GM12891 (cell line): ENCODE data around the gene PALB2. TPM values are rescaled to one million over a fixed set of nuclear protein-coding genes. Genes with fewer than 3 reads are reported as not detected.

ENCODE experiments used
- DNase-seq: peaks from one replicate; pipeline ENCODE4 v3.0.0; 2011; ENCODE audit warnings: low spot score; ENCODE audit not compliant: insufficient read length
- FAIRE-seq: peaks from 2 replicates; lab custom pipeline; 2011; peaks lifted over from hg19 to GRCh38; lab: Jason Lieb, UNC
- PAX5 ChIP-seq: IDR thresholded peaks from 2 replicates; pipeline ENCODE4 v1.6.1; 2011; ENCODE audit warnings: low read length, moderate library complexity, mild to moderate bottlenecking; ENCODE audit not compliant: insufficient read depth, severe bottlenecking
- POLR2A ChIP-seq: IDR thresholded peaks from 2 replicates; pipeline ENCODE4 v1.6.1; 2011; ENCODE audit warnings: low read depth, low read length, control low read depth
- POLR2AphosphoS5 ChIP-seq: IDR thresholded peaks from 2 replicates; pipeline ENCODE4 v1.6.1; 2011; ENCODE audit warnings: low read depth, low read length, control low read depth
- POU2F2 ChIP-seq: IDR thresholded peaks from 2 replicates; pipeline ENCODE4 v1.6.1; 2011; ENCODE audit warnings: low read depth, mild to moderate bottlenecking, control low read depth, low read length, moderate library complexity
- SPI1 ChIP-seq: IDR thresholded peaks from 2 replicates; pipeline ENCODE4 v1.6.1; 2011; ENCODE audit warnings: low read depth, low read length, control low read depth
- TAF1 ChIP-seq: IDR thresholded peaks from 2 replicates; pipeline ENCODE4 v1.6.1; 2011; ENCODE audit warnings: low read depth, low read length, control low read depth
- polyA plus RNA-seq: library from polyadenylated mRNA; unstranded; fragments of >200 nt; gene quantifications from one replicate; pipeline ENCODE4 v1.2.1, GENCODE V29; 2012; ENCODE audit warnings: low read depth, missing spikeins, inconsistent platforms; ENCODE audit not compliant: missing spikeins

The PALB2 gene
- polyA plus RNA-seq, result 8.1 TPM

DNA sequence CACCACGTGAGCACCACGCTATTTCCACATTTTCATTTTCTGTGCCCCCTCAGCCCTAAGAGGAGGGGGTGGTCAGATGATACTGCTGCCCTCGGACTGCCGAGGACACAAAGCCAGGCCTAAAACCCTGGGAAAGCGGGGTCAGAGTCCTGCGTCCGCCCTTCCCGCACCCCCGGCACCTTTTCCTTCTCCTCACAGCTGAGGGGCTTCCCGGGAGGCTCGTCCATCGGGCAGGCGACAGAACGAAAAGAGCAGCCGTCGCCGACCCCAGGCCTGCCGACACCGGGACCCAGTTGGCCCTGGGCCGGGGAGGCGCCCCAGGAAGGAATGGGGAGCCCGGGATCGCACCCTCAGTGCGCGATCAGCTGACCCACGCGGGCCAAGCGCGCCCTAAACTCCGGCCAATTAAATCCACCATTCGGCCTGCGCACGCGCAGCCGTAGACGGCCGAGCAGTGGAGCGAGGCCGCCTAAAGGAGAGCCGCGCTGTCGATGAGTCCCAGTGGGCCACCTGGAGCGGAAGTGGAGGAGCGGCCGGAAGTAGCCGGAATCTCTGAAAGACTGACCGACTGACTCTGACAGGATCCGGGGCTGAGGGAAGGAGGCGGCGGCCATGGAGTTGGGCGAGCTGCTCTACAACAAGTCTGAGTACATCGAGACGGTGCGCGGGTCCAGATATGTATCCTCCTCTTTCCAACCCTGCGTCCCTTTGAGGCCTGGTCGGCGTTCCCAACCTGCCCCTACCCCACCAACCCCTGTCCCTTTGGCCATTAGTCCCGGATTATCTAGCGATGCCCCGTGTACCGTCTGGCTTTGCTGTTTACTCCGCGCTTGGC is at the start of gene PALB2, which contains the start of gene DCTN5:
Gene PALB2, minus strand, starts transcription at position 380 of the 835 bp plus-strand sequence. Its CDS starts 153 bp downstream, at position 227.
Gene DCTN5, plus strand, starts transcription at position 536 of the 835 bp plus-strand sequence. Its CDS starts 77 bp downstream, at position 613.
- FAIRE-seq (peak; percentile 97), DNase-seq (peak; percentile 89)
- peak; percentile 48 for TF ChIP-seq PAX5
- no peak for TF ChIP-seq POU2F2
- peak; percentile 81 for TF ChIP-seq POLR2A
- TF ChIP-seq POLR2AphosphoS5, result peak; percentile 92
- TF ChIP-seq SPI1, result peak; percentile 81
- TF ChIP-seq TAF1, result no peak; the same call in none of the 2 replicates

DNA sequence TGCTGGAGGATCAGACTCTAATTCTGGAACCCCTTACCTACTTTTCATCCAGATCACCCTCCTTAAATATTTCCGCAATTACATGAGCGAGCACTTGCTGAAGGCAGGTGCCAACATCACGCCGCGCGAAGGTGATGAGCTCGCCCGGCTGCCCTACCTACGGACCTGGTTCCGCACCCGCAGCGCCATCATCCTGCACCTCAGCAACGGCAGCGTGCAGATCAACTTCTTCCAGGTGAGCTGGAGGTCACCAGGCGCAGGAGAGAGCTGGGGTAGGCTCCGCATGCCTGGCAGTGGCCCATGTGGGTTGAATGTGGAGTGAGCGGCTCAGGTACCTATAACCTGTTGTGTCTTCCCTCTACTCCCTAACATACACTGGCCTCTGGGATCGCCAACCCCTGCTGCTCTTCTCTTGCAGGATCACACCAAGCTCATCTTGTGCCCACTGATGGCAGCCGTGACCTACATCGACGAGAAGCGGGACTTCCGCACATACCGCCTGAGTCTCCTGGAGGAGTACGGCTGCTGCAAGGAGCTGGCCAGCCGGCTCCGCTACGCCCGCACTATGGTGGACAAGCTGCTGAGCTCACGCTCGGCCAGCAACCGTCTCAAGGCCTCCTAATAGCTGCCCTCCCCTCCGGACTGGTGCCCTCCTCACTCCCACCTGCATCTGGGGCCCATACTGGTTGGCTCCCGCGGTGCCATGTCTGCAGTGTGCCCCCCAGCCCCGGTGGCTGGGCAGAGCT is 48.5 kb upstream of the PALB2 start:
- FAIRE-seq (no peak), DNase-seq (no peak)
- TF ChIP-seq POLR2AphosphoS5, result no peak
- TF ChIP-seq TAF1, result no peak

DNA sequence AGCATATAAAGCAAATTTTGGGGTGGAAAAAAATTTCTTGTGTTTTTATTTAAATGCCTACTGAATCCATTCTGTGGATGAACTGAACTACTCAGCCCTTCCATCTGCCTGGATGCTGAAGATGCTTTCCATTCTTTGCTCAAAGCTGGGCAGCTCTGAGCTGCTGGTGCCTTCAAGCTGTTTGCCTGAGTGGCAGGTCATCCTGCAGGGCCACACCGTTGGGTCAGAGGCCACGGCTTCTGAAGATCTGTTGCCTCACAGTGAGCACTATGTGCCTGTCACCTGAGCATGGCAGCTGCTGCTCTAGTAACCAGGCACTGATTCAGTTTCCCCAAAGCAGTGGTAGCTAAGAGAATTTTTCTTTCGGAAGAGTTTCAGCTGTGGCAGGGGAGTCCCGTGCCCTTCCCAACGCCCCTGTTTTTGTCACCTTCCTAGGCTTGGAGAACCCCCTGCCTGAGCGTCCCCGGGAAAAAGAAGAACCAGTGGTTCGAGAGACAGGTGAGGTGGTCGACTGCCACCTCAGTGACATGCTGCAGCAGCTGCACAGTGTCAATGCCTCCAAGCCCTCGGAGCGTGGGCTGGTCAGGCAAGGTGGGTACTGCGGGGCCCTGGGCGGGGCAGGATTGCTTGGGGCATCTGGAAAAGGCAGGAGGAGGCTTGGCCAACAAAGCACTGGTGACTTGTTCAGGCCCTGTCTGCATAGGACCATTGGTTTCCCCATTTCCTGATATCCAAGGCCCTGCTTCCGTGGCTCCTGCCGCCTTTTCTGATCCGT is 46.1 kb upstream of the PALB2 start:
- DNase-seq, result no peak
- no peak for FAIRE-seq

DNA sequence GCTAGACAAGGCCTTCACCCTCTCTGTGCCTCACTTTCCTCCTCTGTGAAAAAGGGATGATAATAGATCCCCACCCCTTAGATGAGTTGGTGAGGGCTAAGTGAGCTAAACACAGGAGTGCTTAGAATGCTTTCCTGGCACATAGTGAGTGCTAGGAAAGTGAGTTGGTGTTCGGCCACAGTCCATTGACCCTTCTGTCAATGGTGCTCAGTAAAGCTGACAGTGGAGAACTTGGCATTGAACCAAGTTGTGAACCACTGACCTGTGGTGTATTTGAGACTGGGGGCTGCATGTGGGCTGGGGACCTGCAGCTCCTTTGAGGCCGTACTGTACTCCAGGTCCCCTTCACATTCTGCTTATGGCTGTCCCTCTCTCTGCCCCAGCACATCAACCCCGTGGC is 42.4 kb upstream of the PALB2 start:
- TF ChIP-seq POU2F2 (no peak), POLR2A (no peak), TAF1 (no peak), PAX5 (no peak), SPI1 (no peak), POLR2AphosphoS5 (no peak)
- DNase-seq (no peak), FAIRE-seq (no peak)

More for the DNA sequence above, 46.1 kb upstream of the PALB2 start:
- TF ChIP-seq POU2F2 (no peak), PAX5 (no peak), SPI1 (no peak), POLR2A (no peak), TAF1 (no peak), POLR2AphosphoS5 (no peak)

DNA sequence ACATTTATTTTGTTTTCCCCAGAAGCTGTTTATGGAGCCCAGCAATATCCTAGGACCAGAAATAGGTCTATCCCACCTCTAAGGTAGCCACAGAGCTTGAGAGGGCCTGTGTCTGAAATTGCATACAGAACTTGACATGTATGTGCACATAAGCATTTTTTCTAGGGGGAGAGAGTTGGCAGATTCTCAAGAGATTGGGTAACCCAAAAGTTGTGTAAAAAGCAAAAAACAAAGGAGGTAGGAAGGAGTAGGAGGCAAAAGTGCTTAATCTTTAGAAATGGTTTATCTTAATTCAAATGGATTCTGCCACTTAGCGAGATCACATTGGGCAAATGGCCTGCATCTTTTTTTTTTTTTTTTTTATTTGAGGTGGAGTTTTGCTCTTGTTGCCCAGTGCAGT is 41.1 kb upstream of the PALB2 start:
- no peak for TF ChIP-seq TAF1
- no peak for TF ChIP-seq POLR2A
- FAIRE-seq (no peak), DNase-seq (no peak)

DNA sequence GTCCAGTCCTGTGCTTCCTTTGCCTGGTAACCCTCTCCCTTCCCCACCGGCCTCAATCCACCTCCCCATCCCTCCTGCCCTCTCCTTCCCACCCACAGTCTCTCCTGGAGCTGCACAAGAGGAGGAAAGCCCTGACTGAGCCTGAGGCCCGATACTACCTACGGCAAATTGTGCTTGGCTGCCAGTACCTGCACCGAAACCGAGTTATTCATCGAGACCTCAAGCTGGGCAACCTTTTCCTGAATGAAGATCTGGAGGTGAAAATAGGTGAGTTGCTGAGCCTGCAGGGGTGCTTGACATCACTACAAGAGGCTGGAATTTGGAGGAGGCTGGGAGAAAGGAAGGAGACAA is 38.9 kb upstream of the PALB2 start:
- no peak for FAIRE-seq
- TF ChIP-seq TAF1 (no peak), PAX5 (no peak), POU2F2 (no peak), POLR2AphosphoS5 (no peak)
- no peak for DNase-seq

DNA sequence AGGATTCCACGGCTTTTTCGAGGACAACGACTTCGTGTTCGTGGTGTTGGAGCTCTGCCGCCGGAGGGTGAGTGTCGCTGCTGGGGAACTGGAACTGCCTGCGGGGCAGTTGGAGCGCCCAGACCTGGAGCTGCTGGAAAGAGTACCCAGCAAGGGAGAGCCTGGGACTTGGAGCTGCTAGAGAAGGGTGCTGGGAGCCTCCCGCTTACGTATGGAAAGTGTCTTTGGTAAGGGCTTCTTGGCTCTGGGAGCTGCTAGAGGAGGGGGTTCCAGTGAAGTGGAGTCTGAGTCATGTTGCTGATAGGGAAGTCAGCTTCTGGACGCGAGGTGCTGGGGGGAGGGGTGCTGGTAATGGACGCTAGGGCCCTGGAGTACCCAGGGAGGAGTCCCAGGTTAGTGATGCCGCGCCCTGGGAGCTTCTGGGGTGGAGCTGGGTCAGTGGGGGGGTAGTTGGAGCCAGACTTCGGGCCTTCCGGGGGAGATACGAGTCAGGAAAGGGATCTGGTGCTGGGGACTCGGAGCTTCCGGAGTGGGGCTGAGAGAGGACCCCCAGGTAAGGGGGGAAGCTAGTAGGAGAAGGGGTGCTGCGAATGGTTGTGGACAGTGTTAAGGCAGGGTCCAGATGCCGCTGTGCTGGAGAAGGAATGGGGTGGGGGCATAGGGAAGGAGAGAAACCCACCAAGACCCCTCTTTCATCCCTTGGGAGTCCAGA is 38.3 kb upstream of the PALB2 start:
- FAIRE-seq, result no peak
- DNase-seq, result peak; percentile 52
- TF ChIP-seq SPI1, result 0 out of 2 replicates have a peak, but pooled peaks have one; percentile 14
- no peak for TF ChIP-seq TAF1

DNA sequence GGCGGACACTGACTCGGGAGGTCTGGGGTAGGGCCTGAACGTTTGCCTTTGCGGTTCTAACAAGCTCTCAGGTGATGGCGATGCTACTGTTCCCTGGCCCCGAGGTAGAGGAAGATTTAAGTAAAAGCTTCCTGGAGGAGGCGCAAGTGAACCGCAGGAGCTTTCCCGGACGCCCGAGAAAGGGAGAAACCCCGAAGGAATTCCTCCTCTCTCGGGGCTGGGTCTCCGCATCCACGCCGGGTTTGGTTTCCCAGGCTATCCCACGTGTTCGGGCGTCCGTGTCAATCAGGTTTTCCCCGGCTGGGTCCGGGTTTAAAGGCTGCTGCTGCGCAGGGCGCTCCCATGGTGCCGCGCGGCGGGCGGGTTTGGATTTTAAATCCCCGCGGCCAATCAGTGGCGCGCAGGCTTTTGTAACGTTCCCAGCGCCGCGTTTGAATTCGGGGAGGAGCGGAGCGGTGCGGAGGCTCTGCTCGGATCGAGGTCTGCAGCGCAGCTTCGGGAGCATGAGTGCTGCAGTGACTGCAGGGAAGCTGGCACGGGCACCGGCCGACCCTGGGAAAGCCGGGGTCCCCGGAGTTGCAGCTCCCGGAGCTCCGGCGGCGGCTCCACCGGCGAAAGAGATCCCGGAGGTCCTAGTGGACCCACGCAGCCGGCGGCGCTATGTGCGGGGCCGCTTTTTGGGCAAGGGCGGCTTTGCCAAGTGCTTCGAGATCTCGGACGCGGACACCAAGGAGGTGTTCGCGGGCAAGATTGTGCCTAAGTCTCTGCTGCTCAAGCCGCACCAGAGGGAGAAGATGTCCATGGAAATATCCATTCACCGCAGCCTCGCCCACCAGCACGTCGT is 37.5 kb upstream of the PALB2 start, which contains the start of gene PLK1:
Gene PLK1, plus strand, starts transcription at position 460 of the 844 bp plus-strand sequence. Its CDS starts 44 bp downstream, at position 504.
- FAIRE-seq (peak; percentile 77), DNase-seq (peak; percentile 91)

More for the DNA sequence above, 37.5 kb upstream of the PALB2 start, which contains the start of gene PLK1:
- TF ChIP-seq SPI1 (no peak), POLR2AphosphoS5 (peak; percentile 43; the same call in 1 of the 2 replicates), POLR2A (no peak; the same call in 1 of the 2 replicates), PAX5 (no peak), TAF1 (peak; percentile 36; the same call in 1 of the 2 replicates), POU2F2 (no peak; the same call in 1 of the 2 replicates)
